ENCODE data around the gene RNF223.
"Not testable (repeated sequence)": the region's sequence is repeated elsewhere in the genome, so short reads cannot be mapped to it uniquely, and the experiment has no call there.

DNA sequence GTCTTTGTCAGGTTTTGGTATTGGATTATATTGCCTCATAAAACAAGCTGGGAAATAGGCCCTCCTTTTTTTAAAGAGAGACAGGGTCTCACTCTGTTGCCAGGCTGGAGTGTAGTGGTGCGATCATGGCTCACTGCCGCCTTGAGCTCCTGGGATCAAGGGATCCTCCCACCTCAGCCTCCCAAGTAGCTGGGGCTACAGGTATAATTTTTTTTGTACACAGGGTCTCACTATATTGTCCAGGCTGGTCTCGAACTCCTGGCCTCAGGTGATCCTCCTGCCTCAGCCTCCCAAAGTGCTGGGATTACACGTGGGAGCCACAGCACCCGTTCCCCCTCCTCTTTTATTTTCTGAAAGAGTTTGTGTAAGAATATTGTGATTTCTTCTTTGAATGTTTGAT, 22.0 kb upstream of the RNF223 start:
- TF ChIP-seq POLR2A, CTCF (IDR thresholded peaks at IDR 0.05): not testable (repeated sequence)
